B cell (primary cell): ENCODE measurements around the gene RPUSD3. TPM values are rescaled to one million over a fixed set of nuclear protein-coding genes. Genes with fewer than 3 reads are reported as not detected.

Experiments
- ATAC-seq: fragments of 200-7000 bp; cut with Tn5 transposase; one replicate; pipeline ENCODE4 v1.10.0; 2021; ENCODE audit warnings: low read depth, mild to moderate bottlenecking, moderate number of reproducible peaks, moderate library complexity
- CTCF ChIA-PET: fragments of 350-600 bp; sonication (Branson Sonifier 250); formaldehyde crosslinking; loops from one replicate; lab custom pipeline; 2021; ENCODE audit warnings: antibody characterized with exemption, inconsistent platforms; lab: Charles Lee
- POLR2A ChIA-PET: fragments of 350-600 bp; sonication (Branson Sonifier 250); formaldehyde crosslinking; loops from one replicate; lab custom pipeline; 2021; ENCODE audit warnings: antibody characterized with exemption; lab: Charles Lee
- DNase-seq: peaks from one replicate; pipeline ENCODE4 v3.0.0; 2013
- H2AFZ ChIP-seq: 2 replicates; pipeline ENCODE4 v1.6.1; 2012; ENCODE audit warnings: mild to moderate bottlenecking, low read depth, low read length; ENCODE audit not compliant: insufficient read depth, poor library complexity, severe bottlenecking
- H3K27ac ChIP-seq, 2 donors: 1 replicate in 1 of 2; 2 replicates in 1 of 2; pipeline ENCODE4 v1.5.1; 2012 to 2013; ENCODE audit warnings: low read length in 2 of 2, mild to moderate bottlenecking in 2 of 2, moderate library complexity in 1 of 2
- H3K27me3 ChIP-seq, 4 experiments: fragments of 200-600 bp in 1 of 4; sonication (generic) in 1 of 4; replicated peaks in 1 of 4; 1 replicate in 2 of 4; 2 replicates in 2 of 4; pipeline versions ENCODE4 v1.6.1 to v1.7.0; 2013 to 2016; ENCODE audit warnings: low read length in 3 of 4, mild to moderate bottlenecking in 2 of 4, mixed read lengths in 1 of 4, moderate library complexity in 1 of 4; ENCODE audit not compliant: insufficient read depth in 4 of 4, control insufficient read depth in 3 of 4; ENCODE audit errors: control extremely low read depth in 1 of 4
- H3K36me3 ChIP-seq, 2 experiments: replicated peaks in 1 of 2; 1 replicate in 1 of 2; 2 replicates in 1 of 2; pipeline versions ENCODE4 v1.6.1 to v1.7.1; 2013; ENCODE audit warnings: low read length in 1 of 2; ENCODE audit not compliant: insufficient read depth in 2 of 2, control insufficient read depth in 1 of 2; ENCODE audit errors: control extremely low read depth in 1 of 2, extremely low read depth in 1 of 2
- H3K4me1 ChIP-seq, 2 donors: fragments of 200-600 bp in 1 of 2; sonication (generic) in 1 of 2; 1 replicate in 1 of 2; 2 replicates in 1 of 2; pipeline versions ENCODE4 v1.5.1 to v1.6.1; 2013 to 2017; ENCODE audit warnings: low read length in 2 of 2; ENCODE audit not compliant: control insufficient read depth in 2 of 2, insufficient read depth in 2 of 2
- H3K4me2 ChIP-seq: replicated peaks from 2 replicates; pipeline ENCODE3; 2012; ENCODE audit warnings: mild to moderate bottlenecking, low read depth, low read length; ENCODE audit not compliant: poor library complexity, severe bottlenecking
- H3K4me3 ChIP-seq, 5 experiments: fragments of 200-600 bp in 1 of 5; sonication (generic) in 1 of 5; 1 replicate in 3 of 5; 2 replicates in 2 of 5; pipeline versions ENCODE4 v1.5.1 to v1.7.0; 2011 to 2016; ENCODE audit warnings: low read length in 4 of 5, mild to moderate bottlenecking in 4 of 5, low read depth in 2 of 5, control low read depth in 1 of 5, moderate library complexity in 1 of 5; ENCODE audit not compliant: insufficient read depth in 1 of 5; ENCODE audit errors: control extremely low read depth in 1 of 5, extremely low read depth in 1 of 5
- H3K79me2 ChIP-seq: fragments of 200-600 bp; sonication (generic); one replicate; pipeline ENCODE4 v1.6.0; 2016; ENCODE audit warnings: low read length; ENCODE audit not compliant: control insufficient read depth, insufficient read depth
- H3K9ac ChIP-seq: fragments of 200-600 bp; sonication (generic); 2 replicates; pipeline ENCODE4 v1.6.1; 2017; ENCODE audit warnings: mild to moderate bottlenecking, low read length, moderate library complexity
- H3K9me3 ChIP-seq, 3 donors: one replicate each; pipeline versions ENCODE4 v1.6.1 to v1.7.1; 2013; ENCODE audit warnings: low read length in 2 of 3; ENCODE audit not compliant: control insufficient read depth in 2 of 3, insufficient read depth in 1 of 3; ENCODE audit errors: control extremely low read depth in 1 of 3
- H4K20me1 ChIP-seq: 2 replicates; pipeline ENCODE4 v1.6.0; 2012; ENCODE audit warnings: mild to moderate bottlenecking, low read length; ENCODE audit not compliant: insufficient read depth, control insufficient read depth, poor library complexity, severe bottlenecking
- H3K27ac Mint-ChIP-seq: one replicate; pipeline ENCODE4 v1.8.0; 2021; ENCODE audit warnings: mixed read lengths
- H3K27me3 Mint-ChIP-seq: one replicate; pipeline ENCODE4 v1.8.0; 2021; ENCODE audit warnings: mixed read lengths
- H3K4me1 Mint-ChIP-seq: one replicate; pipeline ENCODE4 v1.8.0; 2021; ENCODE audit warnings: mixed read lengths
- H3K4me3 Mint-ChIP-seq: one replicate; pipeline ENCODE4 v1.8.0; 2021; ENCODE audit warnings: mixed read lengths
- H3K9me3 Mint-ChIP-seq: one replicate; pipeline ENCODE4 v1.8.0; 2022; ENCODE audit warnings: mixed read lengths; ENCODE audit not compliant: insufficient read depth
- EZH2 ChIP-seq: IDR thresholded peaks from 2 replicates; pipeline ENCODE4 v1.6.1; 2012; ENCODE audit warnings: borderline replicate concordance, low read depth, mild to moderate bottlenecking, moderate library complexity, low read length; ENCODE audit not compliant: insufficient read depth, poor library complexity, severe bottlenecking
- WGBS: methylation state at CpG from one replicate; pipeline ENCODE4 v1.1.5; 2013; ENCODE audit warnings: missing lambda C conversion rate; ENCODE audit not compliant: insufficient coverage; 5-methylcytosine and 5-hydroxymethylcytosine counted together
- intact Hi-C: fragments of 100-400 bp; cut with micrococcal nuclease; formaldehyde crosslinking; loops from one replicate; pipeline ENCODE4 v1.10.0; 2022
- polyA plus RNA-seq: library from polyadenylated mRNA; depleted of rRNA; stranded (reverse); fragments of >200 nt; gene quantifications from 2 replicates; pipeline ENCODE4 v1.2.3, GENCODE V29; 2012
- total RNA-seq, 2 donors: library from RNA; stranded (reverse); fragments of 120-200 nt in 1 of 2; gene quantifications; 1 replicate in 1 of 2; 2 replicates in 1 of 2; pipeline versions ENCODE4 v1.2.3 to v1.2.4, GENCODE V29; 2013 to 2022
- TF ChIP-seq, protein P1 (sequence below): fragments of 200-600 bp; IDR thresholded peaks from one replicate; pipeline ENCODE4 v1.8.0; 2022; ENCODE audit warnings: antibody characterized with exemption, mild to moderate bottlenecking

The RPUSD3 gene
- total and polyA plus RNA-seq, 2 donors (not counting 1 experiment from before 2014, with no cell fraction given), result 57.0 to 60.7 TPM

DNA sequence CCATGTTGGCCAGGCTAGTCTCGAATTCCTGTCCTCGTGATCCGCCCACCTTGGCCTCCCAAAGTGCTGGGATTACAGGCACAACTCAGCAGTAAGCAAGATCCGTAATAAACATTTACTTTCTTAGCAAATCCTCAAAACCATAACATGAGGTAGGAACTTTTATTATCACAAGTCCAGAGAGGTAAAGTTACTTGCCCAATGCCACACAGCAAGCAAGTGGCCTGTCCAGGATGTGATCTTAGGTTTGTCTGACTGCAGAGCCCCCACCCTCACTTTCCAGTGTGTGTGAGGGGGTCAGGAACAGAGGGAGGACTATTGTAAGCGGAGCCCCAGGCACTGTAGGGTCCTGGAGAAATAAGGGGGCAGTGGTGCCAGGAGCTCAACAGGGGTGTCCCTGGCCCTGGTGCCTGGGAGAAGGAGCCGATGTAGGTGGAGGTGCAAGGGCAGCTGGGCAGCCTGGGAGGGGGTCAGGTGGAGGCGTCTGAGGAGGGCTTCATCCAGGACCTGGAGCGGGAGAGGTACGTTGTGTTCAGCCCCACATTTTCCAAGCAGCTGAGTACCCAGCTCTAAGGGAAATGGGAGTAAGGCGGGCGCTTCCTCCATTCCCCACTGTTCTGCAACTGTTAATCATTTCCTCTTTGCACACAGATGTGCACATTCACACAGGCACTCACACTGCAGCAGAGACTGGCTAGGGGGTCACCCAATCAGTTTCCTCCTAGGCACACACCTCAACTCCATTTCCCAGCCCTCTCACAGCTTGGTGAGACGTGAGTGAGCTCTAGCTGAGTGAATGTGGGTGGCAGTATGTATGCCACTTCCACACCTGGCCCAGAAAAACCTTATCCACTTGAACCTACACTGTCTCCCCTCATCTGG, 5.9 kb downstream of the RPUSD3 start:
- no peak overlapping the region for H3K4me3 ChIP-seq
- peaks cover 1 to 8% of the 10 kb centered on the region in 2 donors for H3K4me1 ChIP-seq
- DNase-seq, result no peak
- no peak overlapping the region for H3K4me3 Mint-ChIP-seq
- intact Hi-C loops, result no loop called here
- no peak overlapping the region for H3K4me2 ChIP-seq
- peaks cover 10 to 42% of the 10 kb centered on the region in 2 experiments for H3K36me3 ChIP-seq
- CTCF ChIA-PET, result interaction anchor here (0.5 kb wide), 2 partner anchors 23 to 439 kb away, joined by 3 read pairs; no protein-coding TSS in a partner anchor
- 83% methylated on average over 11 of the region's 12 CpGs for WGBS
- ATAC-seq, result no peak
- no peak overlapping the region for H3K27ac ChIP-seq
- no peak overlapping the region for H3K9ac ChIP-seq
- no peak for TF ChIP-seq EZH2
- TF ChIP-seq, protein P1, sequence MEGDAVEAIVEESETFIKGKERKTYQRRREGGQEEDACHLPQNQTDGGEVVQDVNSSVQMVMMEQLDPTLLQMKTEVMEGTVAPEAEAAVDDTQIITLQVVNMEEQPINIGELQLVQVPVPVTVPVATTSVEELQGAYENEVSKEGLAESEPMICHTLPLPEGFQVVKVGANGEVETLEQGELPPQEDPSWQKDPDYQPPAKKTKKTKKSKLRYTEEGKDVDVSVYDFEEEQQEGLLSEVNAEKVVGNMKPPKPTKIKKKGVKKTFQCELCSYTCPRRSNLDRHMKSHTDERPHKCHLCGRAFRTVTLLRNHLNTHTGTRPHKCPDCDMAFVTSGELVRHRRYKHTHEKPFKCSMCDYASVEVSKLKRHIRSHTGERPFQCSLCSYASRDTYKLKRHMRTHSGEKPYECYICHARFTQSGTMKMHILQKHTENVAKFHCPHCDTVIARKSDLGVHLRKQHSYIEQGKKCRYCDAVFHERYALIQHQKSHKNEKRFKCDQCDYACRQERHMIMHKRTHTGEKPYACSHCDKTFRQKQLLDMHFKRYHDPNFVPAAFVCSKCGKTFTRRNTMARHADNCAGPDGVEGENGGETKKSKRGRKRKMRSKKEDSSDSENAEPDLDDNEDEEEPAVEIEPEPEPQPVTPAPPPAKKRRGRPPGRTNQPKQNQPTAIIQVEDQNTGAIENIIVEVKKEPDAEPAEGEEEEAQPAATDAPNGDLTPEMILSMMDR, result no peak
- H3K27me3 Mint-ChIP-seq, result no peaks in the 10 kb centered on the region
- H4K20me1 ChIP-seq, result no peaks in the 10 kb centered on the region
- POLR2A ChIA-PET, result no interaction called here
- H3K4me1 Mint-ChIP-seq, result peaks cover 9% of the 10 kb centered on the region
- H3K27me3 ChIP-seq, result no peaks in the 10 kb centered on the region
- H3K9me3 ChIP-seq, result no peaks in the 10 kb centered on the region
- H3K27ac Mint-ChIP-seq, result peak overlapping the region; percentile 26
- H3K79me2 ChIP-seq, result peaks cover 2% of the 10 kb centered on the region
- no peaks in the 10 kb centered on the region for H3K9me3 Mint-ChIP-seq
- H2AFZ ChIP-seq, result no peak overlapping the region
